ENCODE results near the gene TPD52L1. TPM values are rescaled to one million over a fixed set of nuclear protein-coding genes. Genes with fewer than 3 reads are reported as not detected.

The TPD52L1 gene
- total and polyA plus RNA-seq, 2 of the 4 experiments (the other 2 are of a cell fraction): 10.2 to 13.5 TPM

DNA sequence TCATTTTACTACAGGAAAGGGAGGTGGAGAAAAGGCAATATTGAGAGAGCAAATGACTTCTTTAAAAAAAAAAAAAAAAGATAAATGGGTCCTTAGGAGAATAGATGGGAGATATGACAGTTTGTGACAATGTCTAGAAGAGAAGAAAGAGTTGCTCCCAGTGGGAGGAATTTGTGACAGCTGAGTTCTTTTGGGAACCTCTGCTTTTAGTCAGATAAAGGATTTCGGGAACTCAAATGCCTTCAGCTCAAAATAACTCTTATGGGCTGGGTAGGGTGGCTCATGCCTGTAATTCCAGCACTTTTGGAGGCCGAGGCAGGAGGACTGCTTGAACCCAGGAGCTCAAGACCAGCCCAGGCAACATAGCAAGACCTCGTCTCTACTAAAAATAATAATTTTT, 13.1 kb downstream of the TPD52L1 start:
- no peak overlapping the region for H2BK120ac ChIP-seq (ENCODE audit: low read depth, low read length)
- no peak overlapping the region for H3K56ac ChIP-seq (ENCODE audit: extremely low read depth, insufficient read depth, low read length)
- no peak overlapping the region for H3K4ac ChIP-seq (ENCODE audit: low read depth, low read length)
- no peak overlapping the region for H2AK5ac ChIP-seq (ENCODE audit: low read depth, low read length)
- H3K18ac ChIP-seq (ENCODE audit: low read depth, low read length): no peak overlapping the region
- H3K9ac ChIP-seq (ENCODE audit: low read depth, low read length): no peak overlapping the region
- H3K27me3 ChIP-seq (ENCODE audit: control insufficient read depth, insufficient read depth, low read length): no peaks in the 10 kb centered on the region
- no peak overlapping the region for H2AK9ac ChIP-seq (replicated peaks; ENCODE audit: low read depth, low read length, poor library complexity)
- H3K27ac ChIP-seq (ENCODE audit: insufficient read depth, low read length): no peak overlapping the region
- H3K79me1 ChIP-seq (ENCODE audit: low read depth in 1 of 2, low read length in 2 of 2): no peaks in the 10 kb centered on the region
- no peak overlapping the region for H2BK20ac ChIP-seq (ENCODE audit: low read depth, low read length)
- H3K36me3 ChIP-seq (ENCODE audit: control insufficient read depth, insufficient read depth, low read length): no peaks in the 10 kb centered on the region
- ChIA-PET CTCF (no interaction called here), POLR2A (ENCODE audit: unreplicated experiment) (no interaction called here)
- no peak overlapping the region for H3K4me2 ChIP-seq (ENCODE audit: low read depth, low read length)
- no peak overlapping the region for H3K14ac ChIP-seq (replicated peaks; ENCODE audit: low read depth, low read length)
- no peak overlapping the region for H2AFZ ChIP-seq (replicated peaks; ENCODE audit: low read length, poor library complexity)
- no TSS peak for BruUV-seq (replicated peaks)
- DNase-seq (no peak), ATAC-seq (ENCODE audit: low read depth) (no peak)
- no peak overlapping the region for H2BK5ac ChIP-seq (ENCODE audit: low read depth, low read length, poor library complexity, severe bottlenecking)
- H3K4me3 ChIP-seq (ENCODE audit: insufficient read depth, low read depth, low read length): no peak overlapping the region
- intact Hi-C loops (cut with micrococcal nuclease) (no loop called here), dilution Hi-C loops (cut with HindIII; ENCODE audit: low sequenced_read_pairs, unreplicated experiment) (no loop called here), in situ Hi-C loops (cut with MboI; ENCODE audit: low sequenced_read_pairs) (loop anchor here (25.0 kb wide), 1 partner anchor 596 kb away; no protein-coding TSS in a partner anchor)
- no peak for TF ChIP-seq MAZ (IDR thresholded peaks at IDR 0.05; ENCODE audit: borderline replicate concordance, low read depth, low read length)
- TF ChIP-seq CTCF (conservative IDR thresholded peaks at IDR 0.05; ENCODE audit: low read depth, low read length): no peak
- TF ChIP-seq CEBPB (IDR thresholded peaks at IDR 0.05; ENCODE audit: low read depth, low read length): no peak
- no peak for TF ChIP-seq BHLHE40 (IDR thresholded peaks at IDR 0.05; ENCODE audit: low read depth, low read length)
- no peak for TF ChIP-seq CHD1 (IDR thresholded peaks at IDR 0.05; ENCODE audit: low read depth, low read length)
- no peak for TF ChIP-seq SMC3 (IDR thresholded peaks at IDR 0.05; ENCODE audit: low read depth, low read length)
- TF ChIP-seq MAFK (IDR thresholded peaks at IDR 0.05; ENCODE audit: low read depth, low read length): no peak
- TF ChIP-seq NFE2L2 (IDR thresholded peaks at IDR 0.05; ENCODE audit: low read depth, low read length): no peak
- H2BK15ac ChIP-seq (ENCODE audit: low read depth, low read length): no peak overlapping the region
- no peaks in the 10 kb centered on the region for H3K9me3 ChIP-seq (ENCODE audit: control insufficient read depth, insufficient read depth, low read length)
- H4K8ac ChIP-seq (ENCODE audit: low read depth in 2 of 2, low read length in 2 of 2): no peak overlapping the region
- no CpG with 5 or more reads among the region's 3 CpGs for WGBS, 2 experiments (ENCODE audit: extremely low coverage in 2 of 2, insufficient read length in 1 of 2)
- H3K23ac ChIP-seq (ENCODE audit: low read depth, low read length): no peak overlapping the region
- H4K20me1 ChIP-seq (ENCODE audit: insufficient read depth, low read length): no peaks in the 10 kb centered on the region
- H3K4me1 ChIP-seq (ENCODE audit: control insufficient read depth, insufficient read depth, low read length): peaks cover 5% of the 10 kb centered on the region
- no peak overlapping the region for H4K5ac ChIP-seq (ENCODE audit: low read depth, low read length)
- no peak overlapping the region for H4K91ac ChIP-seq (ENCODE audit: insufficient read depth, low read depth, low read length)
- H3K9me1 ChIP-seq (ENCODE audit: insufficient read depth, low read length): 0 out of 2 replicates have a peak, but pooled peaks cover 3% of the 10 kb centered on the region

Data from IMR-90 (cell line).